Uterus (tissue), 2 donors: ENCODE measurements around the gene WDR74.
"Not testable (repeated sequence)": the region's sequence is repeated elsewhere in the genome, so short reads cannot be mapped to it uniquely, and the experiment has no call there.

Source experiments
- POLR2A ChIP-seq, 2 donors: fragments of 450-650 bp; IDR thresholded peaks; one replicate each; pipeline ENCODE4 v1.6.1; 2016; ENCODE audit warnings: antibody characterized with exemption in 2 of 2, mild to moderate bottlenecking in 1 of 2, moderate library complexity in 1 of 2
- TF ChIP-seq, protein P1 (sequence below), 4 experiments: fragments of 200-600 bp in 2 of 4; fragments of 450-650 bp in 2 of 4; sonication (generic) in 2 of 4; IDR thresholded peaks; one replicate each; pipeline ENCODE4 v1.5.1; 2016 to 2019; ENCODE audit warnings: antibody characterized with exemption in 4 of 4, mild to moderate bottlenecking in 2 of 4, moderate library complexity in 1 of 4

DNA sequence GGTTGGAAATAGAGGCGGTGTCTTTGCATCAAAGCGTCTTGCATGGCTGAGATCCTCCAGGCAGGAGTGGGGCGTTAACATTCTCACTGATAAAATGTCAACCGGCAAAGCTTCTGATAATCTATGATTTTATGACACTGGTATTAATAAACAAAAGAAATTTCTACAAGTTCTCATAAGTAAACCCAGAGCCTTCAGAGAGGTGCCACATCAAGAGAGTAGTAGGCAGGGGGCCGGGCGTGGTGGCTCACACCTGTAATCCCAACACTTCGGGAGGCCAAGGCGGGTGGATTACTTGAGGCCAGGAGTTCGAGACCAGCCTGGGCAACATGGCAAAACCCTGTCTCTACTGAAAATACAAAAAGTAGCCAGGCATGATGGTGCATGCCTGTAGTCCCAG is 3.5 kb upstream of the WDR74 start:
- TF ChIP-seq, protein P1, sequence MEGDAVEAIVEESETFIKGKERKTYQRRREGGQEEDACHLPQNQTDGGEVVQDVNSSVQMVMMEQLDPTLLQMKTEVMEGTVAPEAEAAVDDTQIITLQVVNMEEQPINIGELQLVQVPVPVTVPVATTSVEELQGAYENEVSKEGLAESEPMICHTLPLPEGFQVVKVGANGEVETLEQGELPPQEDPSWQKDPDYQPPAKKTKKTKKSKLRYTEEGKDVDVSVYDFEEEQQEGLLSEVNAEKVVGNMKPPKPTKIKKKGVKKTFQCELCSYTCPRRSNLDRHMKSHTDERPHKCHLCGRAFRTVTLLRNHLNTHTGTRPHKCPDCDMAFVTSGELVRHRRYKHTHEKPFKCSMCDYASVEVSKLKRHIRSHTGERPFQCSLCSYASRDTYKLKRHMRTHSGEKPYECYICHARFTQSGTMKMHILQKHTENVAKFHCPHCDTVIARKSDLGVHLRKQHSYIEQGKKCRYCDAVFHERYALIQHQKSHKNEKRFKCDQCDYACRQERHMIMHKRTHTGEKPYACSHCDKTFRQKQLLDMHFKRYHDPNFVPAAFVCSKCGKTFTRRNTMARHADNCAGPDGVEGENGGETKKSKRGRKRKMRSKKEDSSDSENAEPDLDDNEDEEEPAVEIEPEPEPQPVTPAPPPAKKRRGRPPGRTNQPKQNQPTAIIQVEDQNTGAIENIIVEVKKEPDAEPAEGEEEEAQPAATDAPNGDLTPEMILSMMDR (IDR thresholded peaks at IDR 0.05): not testable (repeated sequence)
- not testable (repeated sequence) for TF ChIP-seq POLR2A (IDR thresholded peaks at IDR 0.05)
